PC-9 (cell line): ENCODE data around the gene GTF3C4.

Experiments
- CTCF ChIP-seq: fragments of 200-600 bp; sonication (generic); conservative IDR thresholded peaks from 2 replicates; pipeline ENCODE4 v1.6.1; 2017; ENCODE audit warnings: mixed run types, antibody characterized with exemption, mild to moderate bottlenecking, moderate library complexity
- EZH2 ChIP-seq: fragments of 200-600 bp; sonication (generic); IDR thresholded peaks from 2 replicates; pipeline ENCODE4 v1.8.0; 2017; ENCODE audit warnings: antibody characterized with exemption, low read depth

DNA sequence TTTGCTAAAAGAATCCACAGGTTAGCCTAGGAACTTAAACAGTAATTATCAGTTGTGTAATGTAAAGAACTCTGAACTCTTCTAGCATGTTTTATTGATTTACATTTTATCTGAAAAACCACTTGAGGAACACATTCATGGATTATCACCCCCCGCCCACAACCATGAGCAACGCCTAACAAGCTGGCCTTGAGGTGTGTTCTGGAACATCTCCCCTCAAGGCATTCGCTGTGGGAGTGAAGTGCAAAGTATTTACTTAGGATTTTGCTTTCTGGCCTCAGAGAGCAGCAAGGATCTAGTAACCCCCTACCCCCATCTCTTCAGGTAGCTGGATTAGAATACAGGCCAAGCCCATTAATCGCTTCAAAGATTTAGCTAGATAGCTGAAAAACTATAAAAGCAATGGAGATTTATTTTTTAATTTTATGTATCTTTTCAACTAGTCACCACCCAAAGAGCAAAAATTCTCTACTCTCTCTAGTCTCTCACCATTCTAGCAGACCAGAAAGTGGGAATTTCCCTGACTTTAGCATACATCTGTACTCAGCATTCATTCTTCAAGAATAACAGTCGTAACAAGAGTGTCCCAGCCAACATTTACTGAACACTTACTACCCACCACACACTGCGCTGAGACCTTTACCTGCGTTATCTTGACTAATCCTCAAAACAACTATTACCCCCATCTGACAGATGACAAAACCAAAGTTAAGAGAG, 37.7 kb upstream of the GTF3C4 start:
- TF ChIP-seq CTCF = no peak
- TF ChIP-seq EZH2 = no peak
